A549 treated with GW870086 at 1 μM for 4 hours (cell line): ENCODE measurements around the gene PGA3. TPM values are rescaled to one million over a fixed set of nuclear protein-coding genes. Genes with fewer than 3 reads are reported as not detected.

Source experiments
- total RNA-seq: library from RNA; stranded (reverse); fragments of 200-300 nt; extraction: Qiagen RNA extraction; gene quantifications from 5 replicates; pipeline ENCODE4 v1.2.3, GENCODE V29; 2022; ENCODE audit warnings: low read depth

PGA3 gene
- total RNA-seq = not detected in 5 replicates

GRCh38 chr11:61202950-61203746 is at the start of gene PGA3:
Gene PGA3 (plus strand): TSS chr11:61203515. CDS start chr11:61203565, 50 bp downstream.

GRCh38 chr11:61161190-61162091 is 41.9 kb upstream of the PGA3 start, which contains the start of gene VPS37C:
Gene VPS37C (minus strand): TSS chr11:61161426. CDS start chr11:61138829, 22,597 bp downstream.

GRCh38 chr11:61222047-61222446 is 18.7 kb downstream of the PGA3 start, which contains the start of gene PGA4:
Gene PGA4 (plus strand): TSS chr11:61222347. CDS start chr11:61222401, 54 bp downstream.

GRCh38 chr11:61240875-61241274 is 37.6 kb downstream of the PGA3 start, which contains the start of gene PGA5:
Gene PGA5 (plus strand): TSS chr11:61241175. CDS start chr11:61241227, 52 bp downstream.

Other genes with a start within 250 kb of the PGA3 start
- gene CD6, start 231.8 kb upstream of the PGA3 start, total RNA-seq = 0.06 to 0.11 TPM (median 0.10 TPM) in 3 of 5 replicates, not detected in the others
- gene CD5, start 101.0 kb upstream of the PGA3 start, total RNA-seq = not detected in 5 replicates
- gene VPS37C, start 42.1 kb upstream of the PGA3 start, total RNA-seq = 14.0 to 18.3 TPM (median 16.9 TPM) in 5 replicates
- gene PGA4, start 18.8 kb downstream of the PGA3 start, total RNA-seq = not detected in 5 replicates
- gene PGA5, start 37.7 kb downstream of the PGA3 start, total RNA-seq = not detected in 5 replicates
- 0.61 to 0.90 TPM (median 0.68 TPM) in 5 replicates for gene VWCE, start 91.8 kb downstream of the PGA3 start, total RNA-seq
- 162 to 166 TPM (median 163 TPM) in 5 replicates for gene DDB1, start 129.6 kb downstream of the PGA3 start, total RNA-seq
- 36.9 to 79.4 TPM (median 69.0 TPM) in 5 replicates for gene TKFC, start 129.7 kb downstream of the PGA3 start, total RNA-seq
- 33.9 to 46.9 TPM (median 45.0 TPM) in 5 replicates for gene CYB561A3, start 158.4 kb downstream of the PGA3 start, total RNA-seq
- gene TMEM138, start 158.9 kb downstream of the PGA3 start, total RNA-seq = 83.9 to 99.4 TPM (median 94.0 TPM) in 5 replicates
- gene TMEM216, start 189.1 kb downstream of the PGA3 start, total RNA-seq = 16.2 to 18.2 TPM (median 17.1 TPM) in 5 replicates
- gene CPSF7, start 226.5 kb downstream of the PGA3 start, total RNA-seq = 63.0 to 74.3 TPM (median 72.0 TPM) in 5 replicates
- gene SDHAF2, start 226.6 kb downstream of the PGA3 start, total RNA-seq = 40.7 to 52.2 TPM (median 44.8 TPM) in 5 replicates